Type B pancreatic cell (in vitro differentiated cells): ENCODE data around the gene RASL12. TPM values are rescaled to one million over a fixed set of nuclear protein-coding genes. Genes with fewer than 3 reads are reported as not detected.

Experiments
- DNase-seq: peaks from one replicate; pipeline ENCODE4 v3.0.0; 2021; ENCODE audit warnings: mixed read lengths; ENCODE audit not compliant: unreplicated experiment; ENCODE audit errors: extremely low spot score
- H3K27ac Mint-ChIP-seq: 2 replicates; pipeline ENCODE4 v1.8.0; 2021; ENCODE audit warnings: mild to moderate bottlenecking, mixed read lengths
- H3K27me3 Mint-ChIP-seq: 2 replicates; pipeline ENCODE4 v1.8.0; 2021; ENCODE audit warnings: mixed read lengths
- H3K36me3 Mint-ChIP-seq: 2 replicates; pipeline ENCODE4 v1.8.0; 2021; ENCODE audit warnings: mixed read lengths
- H3K4me1 Mint-ChIP-seq: one replicate; pipeline ENCODE4 v1.8.0; 2021; ENCODE audit warnings: mixed read lengths; ENCODE audit not compliant: unreplicated experiment
- H3K4me3 Mint-ChIP-seq: 2 replicates; pipeline ENCODE4 v1.8.0; 2021; ENCODE audit warnings: mild to moderate bottlenecking, mixed read lengths
- H3K9me3 Mint-ChIP-seq: 2 replicates; pipeline ENCODE4 v1.8.0; 2021; ENCODE audit warnings: mixed read lengths
- total RNA-seq: library from RNA; stranded (reverse); gene quantifications from 2 replicates; pipeline ENCODE4 v1.2.1, GENCODE V29; 2021; ENCODE audit warnings: low replicate concordance
- TF ChIP-seq, protein P1 (sequence below): fragments of 200-600 bp; sonication (generic); conservative IDR thresholded peaks from 2 replicates; pipeline ENCODE4 v1.5.0; 2021; ENCODE audit warnings: antibody characterized with exemption, mild to moderate bottlenecking

RASL12 gene
- total RNA-seq, 1 donor from 2014 or later: 4.0 TPM

DNA sequence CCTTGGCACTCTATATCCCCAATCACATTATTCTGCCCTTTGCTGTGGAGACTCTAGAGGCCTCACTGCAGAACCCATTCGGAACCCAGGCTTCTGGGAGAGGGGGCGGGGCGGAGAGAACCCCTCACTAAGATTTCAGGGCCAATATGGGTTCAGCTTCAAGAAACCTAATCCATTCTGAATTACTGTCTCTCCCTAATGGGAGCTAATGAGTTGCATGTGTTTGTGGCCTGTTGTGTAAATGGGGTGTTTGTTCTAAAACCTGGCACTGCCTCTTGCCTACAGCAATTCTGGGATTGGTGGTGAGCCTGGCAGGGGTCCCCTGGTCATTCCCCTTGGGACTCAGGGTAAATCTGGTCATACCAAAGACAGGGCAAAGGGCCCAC lies 605 bp upstream of the RASL12 start:
- H3K9me3 Mint-ChIP-seq: no peaks in the 10 kb centered on the region
- H3K36me3 Mint-ChIP-seq: no peaks in the 10 kb centered on the region
- H3K4me1 Mint-ChIP-seq: peaks cover 15% of the 10 kb centered on the region
- H3K4me3 Mint-ChIP-seq: peak overlapping the region; percentile 77
- TF ChIP-seq, protein P1, sequence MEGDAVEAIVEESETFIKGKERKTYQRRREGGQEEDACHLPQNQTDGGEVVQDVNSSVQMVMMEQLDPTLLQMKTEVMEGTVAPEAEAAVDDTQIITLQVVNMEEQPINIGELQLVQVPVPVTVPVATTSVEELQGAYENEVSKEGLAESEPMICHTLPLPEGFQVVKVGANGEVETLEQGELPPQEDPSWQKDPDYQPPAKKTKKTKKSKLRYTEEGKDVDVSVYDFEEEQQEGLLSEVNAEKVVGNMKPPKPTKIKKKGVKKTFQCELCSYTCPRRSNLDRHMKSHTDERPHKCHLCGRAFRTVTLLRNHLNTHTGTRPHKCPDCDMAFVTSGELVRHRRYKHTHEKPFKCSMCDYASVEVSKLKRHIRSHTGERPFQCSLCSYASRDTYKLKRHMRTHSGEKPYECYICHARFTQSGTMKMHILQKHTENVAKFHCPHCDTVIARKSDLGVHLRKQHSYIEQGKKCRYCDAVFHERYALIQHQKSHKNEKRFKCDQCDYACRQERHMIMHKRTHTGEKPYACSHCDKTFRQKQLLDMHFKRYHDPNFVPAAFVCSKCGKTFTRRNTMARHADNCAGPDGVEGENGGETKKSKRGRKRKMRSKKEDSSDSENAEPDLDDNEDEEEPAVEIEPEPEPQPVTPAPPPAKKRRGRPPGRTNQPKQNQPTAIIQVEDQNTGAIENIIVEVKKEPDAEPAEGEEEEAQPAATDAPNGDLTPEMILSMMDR: no peak
- H3K27me3 Mint-ChIP-seq: peaks cover 42% of the 10 kb centered on the region
- DNase-seq: no peak
- H3K27ac Mint-ChIP-seq: no peak overlapping the region

DNA sequence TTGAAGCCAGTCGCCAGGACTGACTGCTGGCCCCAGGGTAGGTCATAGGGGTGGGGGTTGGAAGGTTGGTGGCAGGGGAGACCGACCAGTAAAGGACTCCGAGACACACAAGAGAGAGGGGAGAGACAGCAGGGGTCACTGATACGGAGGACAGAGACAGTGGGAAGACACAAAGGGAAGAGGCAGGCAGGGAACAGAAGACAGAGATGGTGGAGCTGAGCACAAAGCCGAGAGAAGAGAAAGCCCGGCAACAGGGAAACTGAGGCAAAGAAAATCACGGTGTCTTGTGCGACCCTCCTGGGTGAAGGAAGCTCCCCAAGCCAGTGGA lies 510 bp downstream of the RASL12 start:
- no peak overlapping the region for H3K27ac Mint-ChIP-seq
- H3K4me1 Mint-ChIP-seq: peaks cover 15% of the 10 kb centered on the region
- no peak for DNase-seq
- no peaks in the 10 kb centered on the region for H3K9me3 Mint-ChIP-seq
- H3K27me3 Mint-ChIP-seq: peaks cover 42% of the 10 kb centered on the region
- TF ChIP-seq, protein P1: no peak
- H3K36me3 Mint-ChIP-seq: no peaks in the 10 kb centered on the region
- H3K4me3 Mint-ChIP-seq: peak overlapping the region; percentile 74

DNA sequence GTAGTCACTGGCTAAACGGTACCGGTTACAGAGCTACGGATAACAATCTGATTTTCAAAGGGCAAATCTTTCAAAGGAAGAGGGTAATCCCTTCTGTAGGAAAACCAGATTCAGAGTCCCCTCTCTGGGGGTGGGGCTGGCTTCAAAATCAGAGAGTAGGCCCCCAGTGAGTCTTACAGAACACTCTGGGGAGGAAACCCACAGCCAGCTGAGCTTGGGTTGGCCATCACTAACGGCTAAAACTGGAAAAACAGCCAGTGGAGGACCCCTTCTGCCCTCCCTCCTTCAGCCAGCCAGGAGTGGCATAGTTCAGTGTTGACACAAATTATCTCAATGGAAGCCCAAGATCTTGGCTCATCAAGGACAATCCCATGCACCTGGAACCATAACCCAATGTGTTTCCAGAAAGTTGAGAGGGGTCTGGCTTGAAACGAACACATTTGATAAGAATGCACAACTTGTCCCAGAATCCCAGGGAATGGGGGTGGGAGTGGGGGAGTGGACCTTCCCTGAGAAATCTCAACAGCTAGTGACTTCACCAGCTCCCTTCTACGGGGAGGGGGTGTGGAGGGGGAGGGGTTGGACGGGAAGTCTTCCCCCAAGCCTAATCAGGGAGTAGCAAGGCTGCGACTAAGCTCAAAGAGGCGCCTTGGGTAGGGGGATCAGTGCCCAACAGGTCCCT lies 1.0 kb downstream of the RASL12 start:
- no peak for DNase-seq
- Mint-ChIP-seq H3K4me1 (peaks cover 15% of the 10 kb centered on the region), H3K27me3 (peaks cover 42% of the 10 kb centered on the region), H3K27ac (no peak overlapping the region), H3K4me3 (peak overlapping the region; percentile 74), H3K36me3 (no peaks in the 10 kb centered on the region), H3K9me3 (no peaks in the 10 kb centered on the region)
- TF ChIP-seq, protein P1: no peak

DNA sequence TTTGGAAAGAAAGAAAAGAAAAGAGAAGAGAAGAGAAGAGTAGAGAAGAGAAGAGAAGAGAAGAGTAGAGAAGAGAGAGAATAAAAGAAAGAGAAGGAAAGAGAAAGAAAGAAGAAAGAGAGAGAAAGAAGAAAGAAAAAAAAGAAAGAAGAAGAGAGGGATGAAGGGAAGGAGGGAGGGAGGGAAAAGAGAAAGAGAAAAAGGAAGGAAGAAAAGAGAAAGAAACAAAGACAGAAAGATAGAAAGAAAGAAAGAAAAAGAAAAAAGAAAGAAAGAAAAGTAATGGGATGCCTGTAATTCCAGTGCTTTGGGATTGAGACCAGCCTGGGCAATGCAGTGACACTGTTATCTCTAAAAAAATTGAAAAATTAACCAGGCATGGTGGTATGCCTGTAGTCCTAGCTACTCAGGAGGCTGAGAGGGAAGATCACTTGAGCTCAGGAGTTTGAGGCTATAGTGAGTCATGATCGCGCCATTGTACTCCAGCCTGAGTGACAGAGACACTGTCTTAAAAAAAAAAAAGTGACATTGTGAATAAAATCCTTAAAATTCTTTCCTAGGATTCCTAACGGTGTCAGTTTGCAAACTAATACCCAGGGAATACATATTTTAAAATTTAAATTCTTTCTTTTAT lies 1.7 kb downstream of the RASL12 start:
- Mint-ChIP-seq H3K27ac (peak overlapping the region; percentile 32), H3K4me3 (no peak overlapping the region), H3K4me1 (peaks cover 15% of the 10 kb centered on the region), H3K36me3 (no peaks in the 10 kb centered on the region), H3K9me3 (no peaks in the 10 kb centered on the region), H3K27me3 (peaks cover 42% of the 10 kb centered on the region)
- TF ChIP-seq, protein P1: no peak
- DNase-seq: no peak

DNA sequence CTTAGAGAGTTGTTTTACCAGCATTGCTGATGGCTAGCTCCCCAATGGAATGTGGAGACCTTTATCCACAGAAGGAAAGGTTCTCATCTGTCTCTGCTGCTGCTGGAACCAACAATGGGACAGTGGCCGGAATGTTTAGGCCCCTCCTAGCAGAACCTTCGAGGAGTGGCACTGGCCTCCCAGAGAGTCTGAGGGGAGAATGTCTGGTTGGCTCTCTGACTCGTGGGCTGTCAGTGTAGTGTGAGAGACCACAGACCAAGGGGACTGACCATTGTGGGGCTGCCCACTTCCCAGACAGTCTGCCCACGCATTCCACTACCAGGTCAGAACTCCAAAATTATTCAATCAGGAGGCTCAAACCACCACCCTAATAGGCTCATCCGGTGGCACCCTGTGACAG lies 5.1 kb downstream of the RASL12 start:
- no peak overlapping the region for H3K27ac Mint-ChIP-seq
- H3K36me3 Mint-ChIP-seq: no peaks in the 10 kb centered on the region
- no peak overlapping the region for H3K4me3 Mint-ChIP-seq
- peaks cover 7% of the 10 kb centered on the region for H3K4me1 Mint-ChIP-seq
- TF ChIP-seq, protein P1: no peak
- no peaks in the 10 kb centered on the region for H3K9me3 Mint-ChIP-seq
- DNase-seq: no peak
- H3K27me3 Mint-ChIP-seq: peaks cover 24% of the 10 kb centered on the region
